AG08396 (cell line): Measurements from ENCODE around the gene MTOR.
A peak's percentile ranks its signal among the peaks of the same experiment; 100 is the strongest.

Experiments used
- DNase-seq: peaks from one replicate; pipeline ENCODE4 v3.0.0; 2012; ENCODE audit warnings: low spot score, mixed read lengths

MTOR gene

GRCh38 chr1:11061652-11062365 lies 200.5 kb downstream of the MTOR start:
- no peak for DNase-seq

GRCh38 chr1:11059968-11060830 lies 202.2 kb downstream of the MTOR start, which contains the start of gene SRM:
TSS of gene SRM (minus strand) at chr1:11060018. CDS start at chr1:11059943, 75 bp downstream.
- DNase-seq: peak; percentile 100

- peak; percentile 52 for DNase-seq
Observed at GRCh38 chr1:11059155-11059967, 203.0 kb downstream of the MTOR start.

GRCh38 chr1:11058595-11059154 lies 203.7 kb downstream of the MTOR start:
- DNase-seq: no peak

GRCh38 chr1:11058026-11058425 lies 204.3 kb downstream of the MTOR start:
- DNase-seq: no peak

GRCh38 chr1:11057477-11057876 lies 204.9 kb downstream of the MTOR start:
- no peak for DNase-seq
